ENCODE results near the gene PAFAH1B2. TPM values are rescaled to one million over a fixed set of nuclear protein-coding genes. Genes with fewer than 3 reads are reported as not detected.
"Not testable (repeated sequence)": the region's sequence is repeated elsewhere in the genome, so short reads cannot be mapped to it uniquely, and the experiment has no call there.

Gene PAFAH1B2
- total RNA-seq, 6 experiments from 2014 or later, result 113 to 130 (median 122) TPM

- Mint-ChIP-seq H3K4me3 (no peak overlapping the region), H3K4me1 (ENCODE audit: low read depth) (peaks cover 31% of the 10 kb centered on the region), H3K27ac (no peak overlapping the region), H3K27me3 (ENCODE audit: insufficient read depth) (no peaks in the 10 kb centered on the region), H3K36me3 (ENCODE audit: low read depth) (peaks cover 5% of the 10 kb centered on the region; the same call in 1 of the 2 replicates), H3K9me3 (no peaks in the 10 kb centered on the region)
- DNase-seq, result no peak
- TF ChIP-seq, protein P1, sequence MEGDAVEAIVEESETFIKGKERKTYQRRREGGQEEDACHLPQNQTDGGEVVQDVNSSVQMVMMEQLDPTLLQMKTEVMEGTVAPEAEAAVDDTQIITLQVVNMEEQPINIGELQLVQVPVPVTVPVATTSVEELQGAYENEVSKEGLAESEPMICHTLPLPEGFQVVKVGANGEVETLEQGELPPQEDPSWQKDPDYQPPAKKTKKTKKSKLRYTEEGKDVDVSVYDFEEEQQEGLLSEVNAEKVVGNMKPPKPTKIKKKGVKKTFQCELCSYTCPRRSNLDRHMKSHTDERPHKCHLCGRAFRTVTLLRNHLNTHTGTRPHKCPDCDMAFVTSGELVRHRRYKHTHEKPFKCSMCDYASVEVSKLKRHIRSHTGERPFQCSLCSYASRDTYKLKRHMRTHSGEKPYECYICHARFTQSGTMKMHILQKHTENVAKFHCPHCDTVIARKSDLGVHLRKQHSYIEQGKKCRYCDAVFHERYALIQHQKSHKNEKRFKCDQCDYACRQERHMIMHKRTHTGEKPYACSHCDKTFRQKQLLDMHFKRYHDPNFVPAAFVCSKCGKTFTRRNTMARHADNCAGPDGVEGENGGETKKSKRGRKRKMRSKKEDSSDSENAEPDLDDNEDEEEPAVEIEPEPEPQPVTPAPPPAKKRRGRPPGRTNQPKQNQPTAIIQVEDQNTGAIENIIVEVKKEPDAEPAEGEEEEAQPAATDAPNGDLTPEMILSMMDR (IDR thresholded peaks at IDR 0.05), result peak; percentile 6; the same call in 1 of the 2 replicates
Observed at GRCh38 chr11:117181586-117182550, 37.8 kb downstream of the PAFAH1B2 start.

- peaks cover 31% of the 10 kb centered on the region for H3K4me1 Mint-ChIP-seq (ENCODE audit: low read depth)
- TF ChIP-seq, protein P1 (IDR thresholded peaks at IDR 0.05), result no peak
- no peak for DNase-seq
- no peak overlapping the region for H3K27ac Mint-ChIP-seq
- H3K27me3 Mint-ChIP-seq (ENCODE audit: insufficient read depth), result no peaks in the 10 kb centered on the region; the same call in 1 of the 2 replicates
- no peaks in the 10 kb centered on the region for H3K9me3 Mint-ChIP-seq
- H3K4me3 Mint-ChIP-seq, result no peak overlapping the region
- peaks cover 5% of the 10 kb centered on the region; the same call in 1 of the 2 replicates for H3K36me3 Mint-ChIP-seq (ENCODE audit: low read depth)
Observed at GRCh38 chr11:117182551-117182935, 38.5 kb downstream of the PAFAH1B2 start.

GRCh38 chr11:117183178-117183577 is 39.1 kb downstream of the PAFAH1B2 start:
- not testable (repeated sequence) for H3K4me3 Mint-ChIP-seq; H3K27ac Mint-ChIP-seq; DNase-seq; H3K9me3 Mint-ChIP-seq; H3K27me3 Mint-ChIP-seq (ENCODE audit: insufficient read depth); H3K36me3 Mint-ChIP-seq (ENCODE audit: low read depth)
- H3K4me1 Mint-ChIP-seq (ENCODE audit: low read depth), result peaks cover 25% of the 10 kb centered on the region

- DNase-seq, result no peak
- TF ChIP-seq, protein P1 (IDR thresholded peaks at IDR 0.05), result no peak
- Mint-ChIP-seq H3K27ac (no peak overlapping the region), H3K36me3 (ENCODE audit: low read depth) (peaks cover 5% of the 10 kb centered on the region; the same call in 1 of the 2 replicates), H3K27me3 (ENCODE audit: insufficient read depth) (no peaks in the 10 kb centered on the region; the same call in 1 of the 2 replicates), H3K9me3 (no peaks in the 10 kb centered on the region), H3K4me3 (no peak overlapping the region), H3K4me1 (ENCODE audit: low read depth) (peaks cover 21% of the 10 kb centered on the region)
Observed at GRCh38 chr11:117183724-117184349, 39.8 kb downstream of the PAFAH1B2 start.

- Mint-ChIP-seq H3K4me1 (ENCODE audit: low read depth) (peaks cover 5% of the 10 kb centered on the region), H3K27me3 (ENCODE audit: insufficient read depth) (no peaks in the 10 kb centered on the region; the same call in none of the 2 replicates), H3K9me3 (no peaks in the 10 kb centered on the region), H3K27ac (no peak overlapping the region), H3K4me3 (no peak overlapping the region), H3K36me3 (ENCODE audit: low read depth) (peaks cover 5% of the 10 kb centered on the region; the same call in 1 of the 2 replicates)
- no peak for DNase-seq
- TF ChIP-seq, protein P1 (IDR thresholded peaks at IDR 0.05), result no peak
Observed at GRCh38 chr11:117185736-117186430, 41.8 kb downstream of the PAFAH1B2 start.
